Measurements from ENCODE around the gene FBXL19. TPM values are rescaled to one million over a fixed set of nuclear protein-coding genes. Genes with fewer than 3 reads are reported as not detected.
"Not testable (repeated sequence)": the region's sequence is repeated elsewhere in the genome, so short reads cannot be mapped to it uniquely, and the experiment has no call there.

Gene FBXL19
- polyA plus RNA-seq, 1 experiment = 7.6 TPM

GRCh38 chr16:30929167-30929566 lies 5.8 kb downstream of the FBXL19 start:
- DNase-seq (ENCODE audit: low read depth) = no peak
- H3K36me3 ChIP-seq (ENCODE audit: control insufficient read depth, insufficient read depth, low read length) = peaks cover 31% of the 10 kb centered on the region
- ChIA-PET CTCF (interaction anchor here (1.0 to 6.6 kb wide), 2 partner anchors 12 to 85 kb away, joined by 3 to 40 read pairs; no protein-coding TSS in a partner anchor), POLR2A (no interaction called here)
- no peak overlapping the region for H3K4me3 ChIP-seq (ENCODE audit: low read depth, low read length)
- no peaks in the 10 kb centered on the region for H3K27me3 ChIP-seq (ENCODE audit: control insufficient read depth, insufficient read depth, low read length)
- TF ChIP-seq CTCF (IDR thresholded peaks at IDR 0.05; ENCODE audit: insufficient read depth, low read depth, low read length) = no peak

GRCh38 chr16:30930160-30930571 lies 6.8 kb downstream of the FBXL19 start:
- CTCF ChIA-PET = interaction anchor here (6.6 kb wide), 1 partner anchor 11 kb away, joined by 40 read pairs; no protein-coding TSS in a partner anchor
- Histone ChIP-seq H3K36me3 (ENCODE audit: control insufficient read depth, insufficient read depth, low read length) (peaks cover 31% of the 10 kb centered on the region), H3K4me3 (ENCODE audit: low read depth, low read length) (no peak overlapping the region), H3K27me3 (ENCODE audit: control insufficient read depth, insufficient read depth, low read length) (no peaks in the 10 kb centered on the region)
- no peak for DNase-seq (ENCODE audit: low read depth)
- TF ChIP-seq CTCF (IDR thresholded peaks at IDR 0.05; ENCODE audit: insufficient read depth, low read depth, low read length) = no peak
- POLR2A ChIA-PET = no interaction called here

GRCh38 chr16:30931068-30931650 lies 7.8 kb downstream of the FBXL19 start:
- no peak for DNase-seq (ENCODE audit: low read depth)
- TF ChIP-seq CTCF (IDR thresholded peaks at IDR 0.05; ENCODE audit: insufficient read depth, low read depth, low read length) = no peak
- ChIA-PET CTCF (interaction anchor here (2.2 to 6.6 kb wide), 2 partner anchors 10 kb away, joined by 9 to 40 read pairs; no protein-coding TSS in a partner anchor), POLR2A (no interaction called here)
- Histone ChIP-seq H3K4me3 (ENCODE audit: low read depth, low read length) (no peak overlapping the region), H3K27me3 (ENCODE audit: control insufficient read depth, insufficient read depth, low read length) (no peaks in the 10 kb centered on the region), H3K36me3 (ENCODE audit: control insufficient read depth, insufficient read depth, low read length) (peaks cover 33% of the 10 kb centered on the region)

DNA sequence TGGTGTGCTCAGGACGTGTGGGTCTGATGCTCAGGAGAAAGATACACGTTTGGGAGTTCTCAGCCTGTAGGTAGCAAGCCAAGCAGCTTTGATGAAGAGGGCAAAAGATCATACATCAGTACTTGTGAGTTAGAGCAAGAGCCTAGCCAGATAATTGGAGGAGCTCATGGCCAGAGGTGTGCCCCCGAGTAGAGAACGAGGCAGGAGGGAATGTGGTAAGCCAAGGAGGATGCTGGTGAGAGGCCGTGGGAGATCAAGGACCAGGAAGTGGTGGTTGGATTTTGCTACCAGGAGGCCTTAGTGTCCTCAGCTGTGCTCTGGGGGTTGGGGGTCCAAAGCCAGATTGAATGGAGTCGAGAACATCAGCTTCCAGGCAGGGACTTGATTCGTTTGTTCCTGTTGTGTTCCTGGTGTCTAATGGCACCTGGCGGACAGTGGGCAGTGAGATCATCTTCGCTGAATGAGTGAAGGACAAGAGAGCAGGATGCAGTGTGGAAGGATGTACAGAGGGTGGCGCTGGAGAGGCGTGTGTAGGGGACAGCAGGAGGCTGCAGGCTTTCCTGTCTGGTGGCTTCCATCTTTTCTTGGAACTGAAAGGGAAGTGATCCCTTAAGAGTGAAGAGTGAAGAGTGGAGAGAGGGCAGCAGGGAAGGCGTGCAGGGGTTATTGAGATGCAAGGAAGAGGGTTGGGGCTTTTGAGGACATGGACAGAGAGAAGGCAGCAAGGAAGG lies 11.6 kb downstream of the FBXL19 start:
- no peak for DNase-seq (ENCODE audit: low read depth)
- Histone ChIP-seq H3K27me3 (ENCODE audit: control insufficient read depth, insufficient read depth, low read length) (no peaks in the 10 kb centered on the region), H3K4me3 (ENCODE audit: low read depth, low read length) (no peak overlapping the region), H3K36me3 (ENCODE audit: control insufficient read depth, insufficient read depth, low read length) (peaks cover 23% of the 10 kb centered on the region)
- CTCF ChIA-PET = interaction anchor here (1.2 to 2.0 kb wide), 7 partner anchors 10 to 526 kb away, joined by 3 to 16 read pairs (median 4); partner anchors contain the start of genes ZNF646 and ZNF668
- peak; percentile 58 for TF ChIP-seq CTCF (IDR thresholded peaks at IDR 0.05; ENCODE audit: insufficient read depth, low read depth, low read length)
- POLR2A ChIA-PET = no interaction called here

- H3K4me3 ChIP-seq (ENCODE audit: low read depth, low read length) = no peak overlapping the region
- no peaks in the 10 kb centered on the region for H3K27me3 ChIP-seq (ENCODE audit: control insufficient read depth, insufficient read depth, low read length)
- POLR2A ChIA-PET = no interaction called here
- peaks cover 18% of the 10 kb centered on the region for H3K36me3 ChIP-seq (ENCODE audit: control insufficient read depth, insufficient read depth, low read length)
- CTCF ChIA-PET = interaction anchor here (1.9 kb wide), 1 partner anchor 11 kb away, joined by 6 read pairs; no protein-coding TSS in a partner anchor
- DNase-seq (ENCODE audit: low read depth) = no peak
- no peak for TF ChIP-seq CTCF (IDR thresholded peaks at IDR 0.05; ENCODE audit: insufficient read depth, low read depth, low read length)
These were observed 14.3 kb downstream of the FBXL19 start for GRCh38 chr16:30937692-30938091.

GRCh38 chr16:30939571-30939970 lies 16.2 kb downstream of the FBXL19 start:
- H3K27me3 ChIP-seq (ENCODE audit: control insufficient read depth, insufficient read depth, low read length); H3K4me3 ChIP-seq (ENCODE audit: low read depth, low read length); POLR2A ChIA-PET; DNase-seq (ENCODE audit: low read depth): not testable (repeated sequence)
- peaks cover 23% of the 10 kb centered on the region for H3K36me3 ChIP-seq (ENCODE audit: control insufficient read depth, insufficient read depth, low read length)
- CTCF ChIA-PET = interaction anchor here (0.9 to 7.1 kb wide), 5 partner anchors 12 to 101 kb away, joined by 3 to 40 read pairs (median 27); no protein-coding TSS in a partner anchor
